RPMI7951 (cell line): ENCODE data around the gene EFHD2. TPM values are rescaled to one million over a fixed set of nuclear protein-coding genes. Genes with fewer than 3 reads are reported as not detected.
"Not testable (repeated sequence)": the region's sequence is repeated elsewhere in the genome, so short reads cannot be mapped to it uniquely, and the experiment has no call there.

Source experiments
- DNase-seq: peaks from one replicate; pipeline ENCODE4 v3.0.0-alpha.2; 2012; ENCODE audit warnings: low read depth
- total RNA-seq: library from RNA; depleted of rRNA; stranded (reverse); fragments of >200 nt; shearing (Covaris generic); gene quantifications from 2 replicates; pipeline ENCODE4 v1.2.3, GENCODE V29; 2014; rRNA removed

Gene EFHD2
- total RNA-seq, result 52.5 and 70.9 TPM in 2 replicates

DNA sequence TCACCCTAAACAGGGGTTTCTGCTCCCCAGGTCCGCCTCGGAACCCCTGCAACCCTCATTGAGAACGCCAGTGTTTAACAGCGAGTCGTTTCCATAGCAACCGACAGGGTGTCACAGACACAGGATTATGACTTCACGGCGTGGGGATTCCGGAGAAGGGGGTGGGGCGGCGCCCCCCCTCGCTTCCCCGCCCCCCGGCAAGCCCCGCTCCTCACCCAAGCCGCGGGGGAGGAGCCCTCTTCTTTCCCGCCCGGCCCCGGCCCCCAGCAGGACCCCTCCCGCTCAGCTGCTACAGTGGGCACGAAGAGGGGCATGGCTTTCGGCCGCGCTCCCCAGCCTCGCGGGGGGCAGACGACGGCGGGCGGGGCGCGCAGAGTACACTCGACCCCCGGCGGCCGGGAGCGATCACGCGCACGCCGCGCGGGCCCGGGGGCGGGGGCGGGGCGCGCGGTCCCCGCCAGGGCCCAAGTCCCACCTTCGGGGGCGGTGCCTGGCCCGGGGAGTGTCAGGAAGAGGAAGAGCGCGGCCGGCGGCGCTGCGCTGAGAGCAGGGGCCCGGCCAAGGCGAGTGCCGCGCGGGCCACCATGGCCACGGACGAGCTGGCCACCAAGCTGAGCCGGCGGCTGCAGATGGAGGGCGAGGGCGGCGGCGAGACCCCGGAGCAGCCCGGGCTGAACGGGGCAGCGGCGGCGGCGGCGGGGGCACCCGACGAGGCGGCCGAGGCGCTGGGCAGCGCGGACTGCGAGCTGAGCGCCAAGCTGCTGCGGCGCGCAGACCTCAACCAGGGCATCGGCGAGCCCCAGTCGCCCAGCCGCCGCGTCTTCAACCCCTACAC lies at the start of gene EFHD2:
EFHD2 (plus strand) TSS at position 501 of the 835 bp plus-strand sequence; CDS start at position 585, 84 bp downstream.
- peak; percentile 76 for DNase-seq

DNA sequence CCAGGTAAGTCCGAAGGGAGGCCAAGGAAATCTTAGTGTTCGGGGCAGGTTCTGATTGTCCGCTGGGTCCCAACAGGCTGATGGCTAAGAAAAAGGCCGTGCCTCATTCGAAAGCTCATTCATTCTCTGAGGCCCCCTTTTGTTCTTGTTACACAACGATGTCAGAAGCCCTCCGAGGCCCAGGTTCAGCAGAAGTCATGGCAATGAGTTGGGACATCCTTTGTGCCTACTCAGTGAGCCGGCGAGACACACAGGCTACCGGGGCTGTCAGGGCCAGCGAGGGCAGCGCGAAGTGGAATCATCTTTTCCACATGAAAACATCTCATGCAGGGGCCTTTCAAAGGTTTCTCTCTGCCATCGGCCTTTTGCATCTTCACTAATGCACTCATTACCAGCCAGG lies 49.0 kb upstream of the EFHD2 start:
- no peak for DNase-seq

DNA sequence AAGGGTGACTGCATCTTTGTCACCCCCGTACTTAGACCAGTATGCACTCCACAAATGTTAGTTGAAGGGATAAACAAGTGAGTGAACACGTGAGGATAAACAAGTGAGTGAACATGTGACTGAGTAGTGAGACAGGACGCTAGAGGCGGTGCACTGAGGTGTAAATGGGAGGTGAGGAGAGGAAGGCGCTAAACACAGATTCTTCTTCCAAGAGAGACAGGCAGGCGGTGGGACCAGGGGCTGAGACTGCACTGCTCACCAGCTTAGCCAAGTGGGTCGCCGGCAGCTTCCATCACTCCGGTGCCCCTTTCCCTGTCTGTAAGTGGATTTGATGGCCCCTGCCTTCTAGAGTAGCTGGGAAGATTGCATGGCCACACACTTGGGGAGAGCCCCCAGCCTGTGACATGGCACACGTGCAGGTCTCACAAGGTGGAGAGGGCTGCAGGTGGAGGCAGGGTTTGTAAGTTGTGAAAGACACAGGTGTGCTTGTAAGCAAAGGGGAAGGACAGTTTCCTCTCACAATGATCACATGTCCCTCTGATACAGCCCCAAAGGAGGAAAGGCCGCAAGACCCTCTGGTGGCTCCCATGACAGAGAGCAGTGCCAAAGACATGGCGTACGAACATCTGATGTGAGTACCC lies 47.5 kb upstream of the EFHD2 start:
- DNase-seq, result no peak

GRCh38 chr1:15362737-15363128 lies 47.0 kb upstream of the EFHD2 start:
- DNase-seq, result no peak

DNA sequence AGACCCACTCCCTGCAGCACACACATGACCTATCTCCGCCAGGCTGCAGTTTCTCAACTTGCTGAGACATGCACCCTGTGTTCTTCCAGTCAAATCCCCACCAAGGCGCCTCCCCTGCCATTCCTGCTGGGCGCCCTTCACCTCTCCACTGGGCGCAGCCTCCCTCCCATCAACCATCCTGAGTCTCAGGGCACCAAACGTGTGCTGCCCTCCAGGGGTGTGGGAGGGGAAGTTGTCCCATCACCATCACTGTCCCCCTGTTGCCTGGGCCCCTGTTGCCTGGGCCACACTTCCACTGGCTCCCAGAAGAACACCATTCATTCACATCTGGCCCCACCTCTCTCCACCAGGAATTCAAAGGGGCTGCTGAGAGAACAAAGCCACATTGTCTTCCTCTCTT lies 44.9 kb upstream of the EFHD2 start:
- no peak for DNase-seq

DNA sequence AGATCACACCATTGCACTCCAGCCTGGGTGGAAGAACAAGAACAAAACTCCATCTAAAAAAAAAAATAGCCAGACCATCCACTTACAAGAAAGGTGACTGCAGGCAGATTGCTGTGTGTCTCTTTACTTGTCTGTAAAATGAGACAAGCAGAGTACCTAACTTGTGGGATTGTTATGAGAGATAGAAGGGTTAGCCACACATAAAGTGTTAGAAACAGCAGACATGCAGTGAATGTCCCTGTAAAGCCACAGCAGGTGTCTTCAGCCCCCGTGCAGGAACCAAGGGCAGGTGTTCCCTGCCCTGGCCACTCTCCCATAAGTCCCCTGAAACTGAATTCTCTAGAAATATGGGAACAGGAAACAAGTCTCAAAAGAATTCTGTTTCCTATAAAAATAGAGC lies 40.8 kb upstream of the EFHD2 start:
- DNase-seq, result no peak

- no peak for DNase-seq
Measured at GRCh38 chr1:15370268-15370667, 39.4 kb upstream of the EFHD2 start.

DNA sequence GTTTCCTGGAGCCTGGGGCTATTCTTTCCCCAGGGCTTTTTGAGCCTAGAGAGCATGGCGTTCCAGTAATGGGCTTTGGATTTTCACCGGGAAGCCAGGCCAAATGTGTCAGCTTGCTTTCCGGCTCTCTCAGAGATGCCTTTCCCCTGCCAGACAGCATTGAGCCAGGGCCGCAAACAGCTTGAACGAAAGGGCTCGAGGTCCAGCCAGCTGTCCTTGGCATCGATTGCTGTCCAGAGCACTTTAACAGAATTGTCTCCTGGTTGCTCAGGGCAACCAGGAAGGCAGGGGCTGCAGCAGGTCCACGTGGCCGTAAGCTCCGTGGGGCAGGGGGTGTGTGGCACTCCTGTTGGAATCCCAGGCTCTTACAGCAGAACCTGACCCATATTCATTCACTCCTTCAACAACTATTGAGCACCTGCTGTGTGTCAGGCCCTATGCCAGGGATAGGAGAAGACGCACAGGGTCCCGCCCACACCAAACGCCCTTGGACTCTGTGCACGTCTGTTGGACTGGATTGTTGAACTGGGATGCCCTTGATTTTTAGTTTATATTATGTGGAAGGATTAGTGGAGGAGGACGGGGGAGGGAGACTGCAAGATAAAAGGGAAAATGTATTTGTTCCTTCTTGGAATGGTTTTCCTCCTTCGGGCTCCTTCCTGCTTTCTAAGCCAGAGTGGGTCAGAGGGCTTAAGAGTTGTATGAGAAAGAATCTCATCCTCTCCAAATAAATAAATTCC lies 38.7 kb upstream of the EFHD2 start:
- DNase-seq, result no peak

GRCh38 chr1:15371610-15372545 lies 37.8 kb upstream of the EFHD2 start:
- no peak for DNase-seq

- no peak for DNase-seq
Measured at GRCh38 chr1:15378729-15379128, 31.0 kb upstream of the EFHD2 start.

DNA sequence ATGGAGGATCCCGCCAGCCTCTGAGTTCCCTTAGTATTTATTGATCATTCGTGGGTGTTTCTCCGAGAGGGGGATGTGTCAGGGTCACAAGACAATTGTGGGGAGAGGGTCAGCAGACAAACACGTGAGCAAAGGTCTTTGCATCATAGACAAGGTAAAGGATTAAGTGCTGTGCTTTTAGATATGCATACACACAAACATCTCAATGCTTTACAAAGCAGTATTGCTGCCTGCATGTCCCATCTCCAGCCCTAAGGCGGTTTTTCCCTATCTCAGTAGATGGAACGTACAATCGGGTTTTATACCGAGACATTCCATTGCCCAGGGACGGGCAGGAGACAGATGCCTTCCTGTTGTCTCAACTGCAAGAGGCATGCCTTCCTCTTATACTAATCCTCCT lies 30.5 kb upstream of the EFHD2 start:
- not testable (repeated sequence) for DNase-seq

DNA sequence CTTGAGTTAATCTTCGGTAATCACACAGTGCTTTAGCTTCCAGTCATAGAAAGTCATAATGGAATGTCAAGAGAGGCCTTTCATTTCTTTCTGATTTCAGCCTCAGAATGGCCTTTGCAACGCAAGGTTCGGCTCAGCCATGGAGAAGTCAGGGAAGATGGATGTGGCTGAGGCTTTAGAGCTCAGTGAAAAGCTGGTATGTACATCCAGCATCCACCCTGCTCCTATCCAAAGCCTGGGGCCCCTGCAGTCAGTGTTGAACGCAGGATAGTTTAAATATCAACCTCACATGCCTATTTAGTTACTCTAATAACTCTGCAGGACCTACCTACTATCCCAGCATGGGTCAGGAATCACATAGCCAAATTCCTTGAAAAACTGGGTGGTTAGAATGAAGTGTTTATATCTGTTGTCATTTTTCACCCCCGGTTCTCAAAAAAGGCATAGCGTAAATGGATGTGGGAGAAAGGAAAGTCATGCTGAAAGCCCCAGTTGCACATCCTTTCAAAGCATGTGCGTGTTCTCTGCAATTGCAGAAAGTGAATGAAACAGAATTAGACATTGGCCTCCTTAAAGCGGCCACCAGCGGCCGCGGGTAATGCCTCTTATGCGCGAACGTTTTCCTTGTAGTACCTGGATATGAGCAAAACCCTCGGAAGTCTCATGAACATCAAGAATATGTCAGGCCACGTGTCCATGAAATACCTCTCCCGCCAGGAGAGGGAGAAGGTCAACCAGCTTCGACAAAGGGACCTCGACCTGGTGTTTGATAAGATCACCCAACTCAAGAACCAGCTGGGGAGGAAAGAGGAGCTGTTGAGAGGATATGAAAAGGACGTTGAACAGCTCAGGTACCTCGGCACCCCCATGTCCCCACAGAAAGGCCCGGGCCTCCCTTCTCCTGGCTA lies 28.8 kb upstream of the EFHD2 start:
- DNase-seq, result no peak

GRCh38 chr1:15381805-15382204 lies 27.9 kb upstream of the EFHD2 start:
- no peak for DNase-seq

- no peak for DNase-seq
Measured at GRCh38 chr1:15382601-15383518, 26.8 kb upstream of the EFHD2 start.

- DNase-seq, result no peak
Measured at GRCh38 chr1:15383810-15384209, 25.9 kb upstream of the EFHD2 start.

DNA sequence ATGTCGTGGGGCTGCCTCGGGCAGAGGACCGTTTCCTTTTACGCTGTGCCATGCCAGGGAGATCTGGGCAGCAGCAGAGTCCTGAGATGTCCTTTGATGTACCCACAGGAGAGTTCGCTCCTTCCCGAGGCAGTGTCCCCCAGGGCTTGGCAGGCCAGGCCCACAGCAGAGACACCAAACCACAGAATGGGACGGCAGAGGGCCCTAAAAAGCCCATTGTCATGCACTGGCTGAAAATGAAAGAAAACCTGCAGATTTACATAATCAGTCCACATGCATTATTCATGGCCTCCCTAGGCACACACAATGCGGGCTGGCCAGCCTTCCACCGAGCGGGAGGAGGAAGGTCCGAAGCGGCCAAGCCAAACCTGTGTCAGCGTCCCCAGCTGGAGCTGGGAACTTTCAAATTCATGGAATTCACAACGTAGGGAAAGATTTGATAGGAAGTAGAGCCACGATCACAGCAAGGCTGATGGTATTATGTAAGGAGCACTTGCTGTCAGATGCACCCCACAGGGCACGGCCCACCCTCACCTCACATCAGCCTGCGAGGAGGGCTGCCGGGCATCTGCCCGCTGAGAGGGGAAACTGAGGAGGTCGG lies 25.3 kb upstream of the EFHD2 start:
- DNase-seq, result peak; percentile 85

GRCh38 chr1:15385420-15385819 lies 24.3 kb upstream of the EFHD2 start:
- DNase-seq, result no peak

DNA sequence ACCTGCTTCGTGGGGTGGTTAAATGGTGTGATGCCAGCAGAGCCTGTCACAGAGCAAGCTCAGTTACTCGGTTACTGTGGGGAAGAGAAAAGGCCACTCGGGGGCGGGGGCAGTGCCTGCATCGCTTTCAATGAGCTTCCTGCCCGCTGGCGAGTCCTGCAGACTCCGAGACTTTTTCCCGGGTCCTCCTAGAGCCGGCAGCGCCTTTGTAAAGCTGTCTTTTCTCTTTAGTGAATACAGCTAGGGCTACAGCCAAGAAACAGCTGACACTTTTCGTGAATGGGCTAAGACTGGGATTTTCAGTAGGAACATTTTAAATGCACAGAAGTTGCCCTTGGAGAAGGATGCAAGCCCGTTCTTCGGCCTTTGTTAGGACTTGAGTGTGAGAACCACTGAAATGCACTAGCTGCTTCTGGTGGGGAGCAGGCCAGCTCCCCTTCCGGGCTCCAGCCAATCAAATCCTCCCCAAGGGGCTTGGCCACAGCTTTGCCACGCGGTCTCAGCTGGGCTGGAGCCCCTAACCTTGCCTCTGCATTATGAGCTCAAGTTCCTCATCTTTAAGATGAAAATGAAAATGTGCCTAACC lies 23.4 kb upstream of the EFHD2 start:
- no peak for DNase-seq
